OCI-M1 (cell line): ENCODE measurements around the gene PRR11.
"Not testable (repeated sequence)": the region's sequence is repeated elsewhere in the genome, so short reads cannot be mapped to it uniquely, and the experiment has no call there.

Experiments
- DNase-seq: peaks from one replicate; lab custom pipeline; 2025; lab: John Stamatoyannopoulos, UW

The PRR11 gene

GRCh38 chr17:59152925-59153324, 2.6 kb upstream of the PRR11 start:
- no peak for DNase-seq

- DNase-seq, result peak; percentile 74
These were observed 1.2 kb upstream of the PRR11 start for GRCh38 chr17:59154292-59154720.

- peak; percentile 100 for DNase-seq
These were observed 666 bp upstream of the PRR11 start, which contains the start of gene SKA2 for GRCh38 chr17:59154721-59155438. Gene SKA2, minus strand, starts transcription at chr17:59155186. Its CDS starts 23 bp downstream, at chr17:59155163.

GRCh38 chr17:59160157-59161025, 4.8 kb downstream of the PRR11 start:
- DNase-seq, result peak; percentile 67

- DNase-seq, result no peak
These were observed 5.9 kb downstream of the PRR11 start for GRCh38 chr17:59161477-59161876.

- DNase-seq, result peak; percentile 80
These were observed 10.4 kb downstream of the PRR11 start for GRCh38 chr17:59165933-59166342.

GRCh38 chr17:59167571-59168001, 12.0 kb downstream of the PRR11 start:
- peak; percentile 80 for DNase-seq

- no peak for DNase-seq
These were observed 17.0 kb downstream of the PRR11 start for GRCh38 chr17:59172436-59173004.

GRCh38 chr17:59174671-59175070, 19.1 kb downstream of the PRR11 start:
- DNase-seq, result no peak

GRCh38 chr17:59175076-59175475, 19.5 kb downstream of the PRR11 start:
- DNase-seq, result no peak

GRCh38 chr17:59178266-59178985, 22.9 kb downstream of the PRR11 start:
- DNase-seq, result no peak

GRCh38 chr17:59179601-59180000, 24.1 kb downstream of the PRR11 start:
- DNase-seq, result not testable (repeated sequence)

- DNase-seq, result no peak
These were observed 25.1 kb downstream of the PRR11 start for GRCh38 chr17:59180626-59181025.

GRCh38 chr17:59181481-59181880, 25.9 kb downstream of the PRR11 start:
- DNase-seq, result no peak

GRCh38 chr17:59185997-59186396, 30.5 kb downstream of the PRR11 start:
- DNase-seq, result no peak

GRCh38 chr17:59186850-59187249, 31.3 kb downstream of the PRR11 start:
- no peak for DNase-seq

GRCh38 chr17:59190806-59191205, 35.3 kb downstream of the PRR11 start:
- DNase-seq, result no peak

- no peak for DNase-seq
These were observed 37.9 kb downstream of the PRR11 start for GRCh38 chr17:59193336-59193862.

- DNase-seq, result no peak
These were observed 43.9 kb downstream of the PRR11 start for GRCh38 chr17:59199398-59199797.

GRCh38 chr17:59202320-59202719, 46.8 kb downstream of the PRR11 start:
- no peak for DNase-seq

GRCh38 chr17:59219370-59219769, 63.8 kb downstream of the PRR11 start:
- no peak for DNase-seq

- peak; percentile 56 for DNase-seq
These were observed 64.4 kb downstream of the PRR11 start for GRCh38 chr17:59219992-59220327.
